ENCODE results near the gene IGSF9.
"Not testable (repeated sequence)": the region's sequence is repeated elsewhere in the genome, so short reads cannot be mapped to it uniquely, and the experiment has no call there.

IGSF9 gene

GRCh38 chr1:159906960-159907359 is 38.5 kb downstream of the IGSF9 start:
- Histone ChIP-seq H3F3A (ENCODE audit: low read depth) (peaks cover 9% of the 10 kb centered on the region; the same call in 1 of the 2 replicates), H3K4me3 (ENCODE audit: low read length, poor library complexity, severe bottlenecking) (no peak overlapping the region), H4K20me1 (ENCODE audit: insufficient read depth, low read length, poor library complexity, severe bottlenecking) (no peaks in the 10 kb centered on the region), H3K36me3 (ENCODE audit: insufficient read depth, low read length) (no peaks in the 10 kb centered on the region), H2AFZ (ENCODE audit: low read length) (no peak overlapping the region), H3K4me1 (ENCODE audit: insufficient read depth, low read length, poor library complexity, severe bottlenecking) (peaks cover 49% of the 10 kb centered on the region), H3K9ac (ENCODE audit: low read depth, low read length, poor library complexity, severe bottlenecking) (no peak overlapping the region), H3K9me2 (replicated peaks; ENCODE audit: low read depth, low read length) (no peaks in the 10 kb centered on the region), H3K27me3 (ENCODE audit: insufficient read depth, low read length, poor library complexity, severe bottlenecking) (no peaks in the 10 kb centered on the region), H3K9me3 (ENCODE audit: insufficient read depth, low read depth, low read length) (peaks cover 5% of the 10 kb centered on the region; the same call in 1 of the 2 replicates), H3K4me2 (ENCODE audit: low read depth, low read length, poor library complexity, severe bottlenecking) (no peak overlapping the region), H3K79me2 (ENCODE audit: insufficient read depth, low read length) (peaks cover 5% of the 10 kb centered on the region)
- TF ChIP-seq CTCF (conservative IDR thresholded peaks at IDR 0.05; ENCODE audit: low read length) (no peak), EZH2phosphoT487 (IDR thresholded peaks at IDR 0.05; ENCODE audit: borderline replicate concordance) (no peak)

GRCh38 chr1:159904036-159904435 is 41.4 kb downstream of the IGSF9 start:
- H3K9me3 ChIP-seq (ENCODE audit: insufficient read depth, low read depth, low read length); H3K79me2 ChIP-seq (ENCODE audit: insufficient read depth, low read length); H3K4me3 ChIP-seq (ENCODE audit: low read length, poor library complexity, severe bottlenecking); H2AFZ ChIP-seq (ENCODE audit: low read length); H3K9me2 ChIP-seq (replicated peaks; ENCODE audit: low read depth, low read length); H3K4me2 ChIP-seq (ENCODE audit: low read depth, low read length, poor library complexity, severe bottlenecking); H3K27me3 ChIP-seq (ENCODE audit: insufficient read depth, low read length, poor library complexity, severe bottlenecking); H3K36me3 ChIP-seq (ENCODE audit: insufficient read depth, low read length); H3F3A ChIP-seq (ENCODE audit: low read depth); H3K9ac ChIP-seq (ENCODE audit: low read depth, low read length, poor library complexity, severe bottlenecking); H4K20me1 ChIP-seq (ENCODE audit: insufficient read depth, low read length, poor library complexity, severe bottlenecking): not testable (repeated sequence)
- peaks cover 30% of the 10 kb centered on the region for H3K4me1 ChIP-seq (ENCODE audit: insufficient read depth, low read length, poor library complexity, severe bottlenecking)

- Histone ChIP-seq H3K4me2 (ENCODE audit: low read depth, low read length, poor library complexity, severe bottlenecking) (no peak overlapping the region), H3K36me3 (ENCODE audit: insufficient read depth, low read length) (no peaks in the 10 kb centered on the region), H3K27me3 (ENCODE audit: insufficient read depth, low read length, poor library complexity, severe bottlenecking) (no peaks in the 10 kb centered on the region), H3K4me1 (ENCODE audit: insufficient read depth, low read length, poor library complexity, severe bottlenecking) (peaks cover 15% of the 10 kb centered on the region), H3K79me2 (ENCODE audit: insufficient read depth, low read length) (no peaks in the 10 kb centered on the region), H3K9ac (ENCODE audit: low read depth, low read length, poor library complexity, severe bottlenecking) (no peak overlapping the region), H2AFZ (ENCODE audit: low read length) (no peak overlapping the region), H3K9me3 (ENCODE audit: insufficient read depth, low read depth, low read length) (peaks cover 5% of the 10 kb centered on the region; the same call in 1 of the 2 replicates), H3K9me2 (replicated peaks; ENCODE audit: low read depth, low read length) (no peaks in the 10 kb centered on the region), H3K4me3 (ENCODE audit: low read length, poor library complexity, severe bottlenecking) (no peak overlapping the region), H3F3A (ENCODE audit: low read depth) (no peaks in the 10 kb centered on the region), H4K20me1 (ENCODE audit: insufficient read depth, low read length, poor library complexity, severe bottlenecking) (no peaks in the 10 kb centered on the region)
- TF ChIP-seq EZH2phosphoT487 (IDR thresholded peaks at IDR 0.05; ENCODE audit: borderline replicate concordance) = no peak
- TF ChIP-seq CTCF (conservative IDR thresholded peaks at IDR 0.05; ENCODE audit: low read length) = no peak
These were observed 42.9 kb downstream of the IGSF9 start for GRCh38 chr1:159902541-159902940.

- no peak overlapping the region for H3K4me3 ChIP-seq (ENCODE audit: low read length, poor library complexity, severe bottlenecking)
- no peaks in the 10 kb centered on the region for H3K79me2 ChIP-seq (ENCODE audit: insufficient read depth, low read length)
- H3K9ac ChIP-seq (ENCODE audit: low read depth, low read length, poor library complexity, severe bottlenecking) = no peak overlapping the region
- H4K20me1 ChIP-seq (ENCODE audit: insufficient read depth, low read length, poor library complexity, severe bottlenecking) = no peaks in the 10 kb centered on the region
- H3K9me3 ChIP-seq (ENCODE audit: insufficient read depth, low read depth, low read length) = peaks cover 5% of the 10 kb centered on the region; the same call in 1 of the 2 replicates
- no peaks in the 10 kb centered on the region for H3K9me2 ChIP-seq (replicated peaks; ENCODE audit: low read depth, low read length)
- no peak overlapping the region for H2AFZ ChIP-seq (ENCODE audit: low read length)
- no peaks in the 10 kb centered on the region for H3K36me3 ChIP-seq (ENCODE audit: insufficient read depth, low read length)
- no peak overlapping the region for H3K4me2 ChIP-seq (ENCODE audit: low read depth, low read length, poor library complexity, severe bottlenecking)
- H3F3A ChIP-seq (ENCODE audit: low read depth) = no peaks in the 10 kb centered on the region
- H3K27me3 ChIP-seq (ENCODE audit: insufficient read depth, low read length, poor library complexity, severe bottlenecking) = no peaks in the 10 kb centered on the region
- TF ChIP-seq CTCF (conservative IDR thresholded peaks at IDR 0.05; ENCODE audit: low read length) (no peak), EZH2phosphoT487 (IDR thresholded peaks at IDR 0.05; ENCODE audit: borderline replicate concordance) (no peak)
- peaks cover 13% of the 10 kb centered on the region for H3K4me1 ChIP-seq (ENCODE audit: insufficient read depth, low read length, poor library complexity, severe bottlenecking)
These were observed 44.6 kb downstream of the IGSF9 start for GRCh38 chr1:159900755-159901360.
